Measurements from ENCODE around the gene NCAN. TPM values are rescaled to one million over a fixed set of nuclear protein-coding genes. Genes with fewer than 3 reads are reported as not detected.

The NCAN gene
- total and polyA plus RNA-seq, 9 of the 15 experiments (the other 6 are each of a cell fraction or from before 2014, with no cell fraction given), result 0.04 TPM; not detected in 8

DNA sequence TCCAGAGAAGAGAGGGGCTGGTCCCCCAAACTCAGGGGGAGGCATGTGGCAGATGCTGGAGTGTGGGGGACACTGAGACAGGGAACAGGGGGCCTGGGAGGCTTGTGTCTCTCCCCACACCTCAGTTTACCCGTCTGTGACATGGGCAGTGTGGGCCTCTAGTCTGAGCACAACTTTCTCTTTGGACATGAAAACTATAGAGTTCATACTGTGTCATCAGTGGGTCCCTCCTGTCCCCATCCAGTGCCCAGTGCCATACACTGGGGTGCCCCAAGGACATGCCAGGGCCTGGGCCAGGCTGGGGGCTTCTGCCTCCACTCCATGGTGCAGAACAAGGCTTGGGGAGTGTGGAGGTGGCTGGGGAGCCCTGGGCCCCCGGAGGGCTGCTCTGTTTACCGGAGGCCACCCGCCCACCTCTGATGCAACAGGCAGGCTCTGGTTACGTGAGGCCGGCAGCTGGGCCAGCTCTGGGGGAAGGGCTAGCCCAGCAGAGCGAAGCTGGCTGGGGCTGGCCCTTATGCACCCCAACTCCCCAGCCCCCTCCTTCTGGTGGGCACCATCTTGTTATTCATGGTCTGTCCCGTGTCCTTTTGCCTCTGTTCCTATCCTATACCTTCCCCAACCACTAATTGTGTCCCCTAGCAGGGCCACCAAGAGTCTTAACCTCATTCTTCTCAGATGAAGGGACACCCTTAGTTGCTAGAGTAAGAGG, 39.8 kb upstream of the NCAN start (continued):
- TF ChIP-seq CEBPZ (IDR thresholded peaks at IDR 0.05; ENCODE audit: borderline replicate concordance, low read depth, low read length) (no peak), L3MBTL2 (IDR thresholded peaks at IDR 0.05) (peak; percentile 15; the same call in 1 of the 2 replicates), CXXC5 (CRISPR knock-in tag; IDR thresholded peaks at IDR 0.05) (peak; percentile 35), AFF1 (IDR thresholded peaks at IDR 0.05; ENCODE audit: low read depth in 1 of 2, partially characterized antibody in 2 of 2) (peak in 1 of 2 experiments; percentile 58), ZNF778 (CRISPR knock-in tag; IDR thresholded peaks at IDR 0.05) (no peak), ADNP (tag; IDR thresholded peaks at IDR 0.05) (peak; percentile 93), ARID4B (CRISPR knock-in tag; IDR thresholded peaks at IDR 0.05) (peak; percentile 59; the same call in 1 of the 2 replicates), TRIM24 (IDR thresholded peaks at IDR 0.05) (peak; percentile 34 to 65; a peak in 2 of 4 replicates), FOXP1 (CRISPR knock-in tag; IDR thresholded peaks at IDR 0.05) (no peak), ZNF77 (CRISPR knock-in tag; IDR thresholded peaks at IDR 0.05) (no peak), LEF1 (IDR thresholded peaks at IDR 0.05) (peak; percentile 72; the same call in 1 of the 2 replicates), ZNF512 (tag; IDR thresholded peaks at IDR 0.05) (no peak)

Measured in K562 (cell line).